ENCODE data around the gene HOGA1. TPM values are rescaled to one million over a fixed set of nuclear protein-coding genes. Genes with fewer than 3 reads are reported as not detected.

The HOGA1 gene
- total RNA-seq, 3 donors from 2014 or later (not counting 1 experiment from before 2014, with no cell fraction given), result not detected

DNA sequence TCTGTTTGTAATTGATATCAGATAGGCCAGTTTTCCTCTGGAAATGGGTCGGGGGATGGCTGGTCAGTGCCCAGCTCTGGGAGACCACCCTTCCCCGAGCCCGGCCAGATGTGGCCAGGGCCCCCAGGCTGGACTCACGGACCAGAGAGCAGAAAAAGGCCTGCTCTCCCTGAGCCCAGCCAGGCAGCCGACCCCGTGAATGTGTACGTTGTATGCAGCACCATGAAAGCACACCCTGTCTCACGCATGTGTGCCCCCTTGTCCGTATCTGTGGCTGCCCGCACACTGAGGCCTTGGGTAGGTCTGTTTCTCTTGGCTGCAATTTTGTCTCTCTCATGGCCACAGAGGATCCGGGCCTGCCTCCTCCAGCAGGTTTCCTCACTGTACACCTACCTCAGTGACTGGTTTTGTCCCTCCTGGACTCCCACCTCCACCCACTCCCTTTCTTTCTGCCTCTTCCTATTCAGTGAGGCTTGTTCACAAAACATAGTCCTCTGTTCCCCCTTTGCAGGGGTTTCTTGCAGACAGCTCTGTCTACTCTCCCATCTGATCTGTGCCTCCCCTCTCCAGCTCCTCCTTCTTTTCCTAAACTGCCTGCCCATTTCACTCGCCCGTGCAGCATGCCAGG is 35.2 kb upstream of the HOGA1 start:
- no peak for TF ChIP-seq CTCF (IDR thresholded peaks at IDR 0.05)
- 91% methylated on average over 13 of the region's 13 CpGs for WGBS (ENCODE audit: insufficient coverage)
- Mint-ChIP-seq H3K9me3 (no peaks in the 10 kb centered on the region), H3K4me1 (peaks cover 0 to 4% of the 10 kb centered on the region in 2 donors), H3K27me3 (ENCODE audit: low read depth in 2 of 2) (peaks cover 0 to 4% of the 10 kb centered on the region in 2 donors), H3K4me3 (no peak overlapping the region), H3K27ac (no peak overlapping the region), H3K36me3 (no peaks in the 10 kb centered on the region)
- intact Hi-C loops (cut with micrococcal nuclease), result no loop called here
- ATAC-seq, result no peak
- DNase-seq, result no peak
- Histone ChIP-seq H3K4me1 (ENCODE audit: control insufficient read depth, insufficient read depth, low read length) (no peaks in the 10 kb centered on the region), H3K27ac (ENCODE audit: low read length) (no peak overlapping the region), H3K36me3 (ENCODE audit: control insufficient read depth, insufficient read depth, low read length) (no peaks in the 10 kb centered on the region), H3K9me3 (ENCODE audit: control insufficient read depth, insufficient read depth, low read length) (no peaks in the 10 kb centered on the region), H3K27me3 (ENCODE audit: control insufficient read depth, insufficient read depth, low read length) (no peaks in the 10 kb centered on the region), H3K4me3 (ENCODE audit: low read length) (no peak overlapping the region)

- H3K9me3 Mint-ChIP-seq, result no peaks in the 10 kb centered on the region
Observed at GRCh38 chr10:97549587-97550322, 34.4 kb upstream of the HOGA1 start.

DNA sequence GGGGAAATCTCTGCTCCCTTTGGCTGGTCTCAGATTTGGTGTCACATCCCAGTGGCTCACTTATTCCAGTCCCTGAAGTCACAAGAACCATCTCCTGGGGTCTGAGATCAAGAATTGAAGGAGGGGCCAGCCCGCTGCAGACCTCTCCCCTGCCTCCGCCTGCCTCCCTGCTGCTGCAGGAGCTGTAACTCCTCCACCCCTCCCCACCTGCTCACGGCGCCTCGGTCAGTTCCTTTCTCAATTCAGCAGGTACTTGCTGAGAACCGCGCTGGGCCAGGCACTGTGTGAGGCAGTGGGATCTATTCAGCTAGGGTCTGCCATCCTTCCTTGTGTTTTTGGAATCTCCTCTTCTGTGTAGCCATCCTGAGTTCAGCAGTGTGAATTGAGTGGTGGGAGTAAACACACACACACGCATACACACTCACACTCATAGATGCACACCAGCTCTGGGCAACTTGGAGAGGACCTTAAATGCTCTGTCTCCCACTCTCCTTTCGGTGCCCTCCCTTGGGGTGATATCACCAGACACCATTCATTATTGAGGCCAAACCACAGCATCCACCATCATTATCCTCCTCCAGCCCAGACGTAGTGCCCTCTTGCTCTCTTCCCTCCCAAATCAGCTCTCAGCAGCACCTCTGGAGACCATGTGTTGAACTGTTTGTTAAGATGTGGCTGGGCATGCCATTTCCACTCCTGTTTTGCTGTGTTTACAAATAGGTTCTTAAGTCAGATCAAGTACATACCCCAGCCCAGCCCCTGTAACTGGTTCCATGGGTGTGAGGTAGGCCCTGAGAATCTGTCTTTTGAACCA is 33.6 kb upstream of the HOGA1 start:
- Histone ChIP-seq H3K36me3 (ENCODE audit: control insufficient read depth, insufficient read depth, low read length) (no peaks in the 10 kb centered on the region), H3K27ac (ENCODE audit: low read length) (no peak overlapping the region), H3K4me3 (ENCODE audit: low read length) (no peak overlapping the region), H3K27me3 (ENCODE audit: control insufficient read depth, insufficient read depth, low read length) (no peaks in the 10 kb centered on the region), H3K9me3 (ENCODE audit: control insufficient read depth, insufficient read depth, low read length) (no peaks in the 10 kb centered on the region), H3K4me1 (ENCODE audit: control insufficient read depth, insufficient read depth, low read length) (no peaks in the 10 kb centered on the region)
- no peak for ATAC-seq
- Mint-ChIP-seq H3K27ac (no peak overlapping the region), H3K9me3 (no peaks in the 10 kb centered on the region), H3K4me1 (peaks cover 0 to 4% of the 10 kb centered on the region in 2 donors), H3K4me3 (no peak overlapping the region), H3K36me3 (no peaks in the 10 kb centered on the region), H3K27me3 (ENCODE audit: low read depth in 2 of 2) (peaks cover 0 to 4% of the 10 kb centered on the region in 2 donors)
- no peak for DNase-seq
- intact Hi-C loops (cut with micrococcal nuclease), result no loop called here
- 95% methylated on average over 10 of the region's 10 CpGs for WGBS (ENCODE audit: insufficient coverage)
- TF ChIP-seq CTCF (IDR thresholded peaks at IDR 0.05), result no peak

More at GRCh38 chr10:97549587-97550322, 34.4 kb upstream of the HOGA1 start:
- H3K36me3 Mint-ChIP-seq, result no peaks in the 10 kb centered on the region
- peaks cover 0 to 4% of the 10 kb centered on the region in 2 donors for H3K4me1 Mint-ChIP-seq
- Histone ChIP-seq H3K27me3 (ENCODE audit: control insufficient read depth, insufficient read depth, low read length) (no peaks in the 10 kb centered on the region), H3K9me3 (ENCODE audit: control insufficient read depth, insufficient read depth, low read length) (no peaks in the 10 kb centered on the region), H3K4me3 (ENCODE audit: low read length) (no peak overlapping the region), H3K4me1 (ENCODE audit: control insufficient read depth, insufficient read depth, low read length) (no peaks in the 10 kb centered on the region), H3K27ac (ENCODE audit: low read length) (no peak overlapping the region), H3K36me3 (ENCODE audit: control insufficient read depth, insufficient read depth, low read length) (no peaks in the 10 kb centered on the region)
- H3K27ac Mint-ChIP-seq, result no peak overlapping the region
- peaks cover 0 to 4% of the 10 kb centered on the region in 2 donors for H3K27me3 Mint-ChIP-seq (ENCODE audit: low read depth in 2 of 2)
- intact Hi-C loops (cut with micrococcal nuclease), result no loop called here
- no peak for ATAC-seq
- H3K4me3 Mint-ChIP-seq, result no peak overlapping the region
- DNase-seq, result no peak
- TF ChIP-seq CTCF (IDR thresholded peaks at IDR 0.05), result no peak
- WGBS (ENCODE audit: insufficient coverage), result 87% methylated on average over 13 of the region's 13 CpGs
